Measurements from ENCODE around the gene ZKSCAN4. TPM values are rescaled to one million over a fixed set of nuclear protein-coding genes. Genes with fewer than 3 reads are reported as not detected.

The ZKSCAN4 gene
- total RNA-seq (1 to 10 TPM; 1.5 to 8.0 (median 6.0) TPM), polyA plus RNA-seq (1 to 10 TPM; 5.1 to 7.0 TPM)
- long read RNA-seq, donor 1, transcript ZKSCAN4-201 (5 exons, 2,375 nt): major isoform, 18 of 26 reads
- long read RNA-seq, donor 1, partial matches to known transcripts: 0 of 26 reads
- long read RNA-seq, donor 1, other reads (novel, unspliced or antisense): 8 of 26 reads
- long read RNA-seq, donor 2, partial matches to known transcripts: 6 of 14 reads
- long read RNA-seq, donor 2, other reads (novel, unspliced or antisense): 6 of 14 reads
- long read RNA-seq, donor 3, transcript ZKSCAN4-201 (5 exons, 2,375 nt): major isoform, 6 of 10 reads
- long read RNA-seq, donor 3, partial matches to known transcripts: 1 of 10 reads
- long read RNA-seq, donor 3, other reads (novel, unspliced or antisense): 3 of 10 reads

DNA sequence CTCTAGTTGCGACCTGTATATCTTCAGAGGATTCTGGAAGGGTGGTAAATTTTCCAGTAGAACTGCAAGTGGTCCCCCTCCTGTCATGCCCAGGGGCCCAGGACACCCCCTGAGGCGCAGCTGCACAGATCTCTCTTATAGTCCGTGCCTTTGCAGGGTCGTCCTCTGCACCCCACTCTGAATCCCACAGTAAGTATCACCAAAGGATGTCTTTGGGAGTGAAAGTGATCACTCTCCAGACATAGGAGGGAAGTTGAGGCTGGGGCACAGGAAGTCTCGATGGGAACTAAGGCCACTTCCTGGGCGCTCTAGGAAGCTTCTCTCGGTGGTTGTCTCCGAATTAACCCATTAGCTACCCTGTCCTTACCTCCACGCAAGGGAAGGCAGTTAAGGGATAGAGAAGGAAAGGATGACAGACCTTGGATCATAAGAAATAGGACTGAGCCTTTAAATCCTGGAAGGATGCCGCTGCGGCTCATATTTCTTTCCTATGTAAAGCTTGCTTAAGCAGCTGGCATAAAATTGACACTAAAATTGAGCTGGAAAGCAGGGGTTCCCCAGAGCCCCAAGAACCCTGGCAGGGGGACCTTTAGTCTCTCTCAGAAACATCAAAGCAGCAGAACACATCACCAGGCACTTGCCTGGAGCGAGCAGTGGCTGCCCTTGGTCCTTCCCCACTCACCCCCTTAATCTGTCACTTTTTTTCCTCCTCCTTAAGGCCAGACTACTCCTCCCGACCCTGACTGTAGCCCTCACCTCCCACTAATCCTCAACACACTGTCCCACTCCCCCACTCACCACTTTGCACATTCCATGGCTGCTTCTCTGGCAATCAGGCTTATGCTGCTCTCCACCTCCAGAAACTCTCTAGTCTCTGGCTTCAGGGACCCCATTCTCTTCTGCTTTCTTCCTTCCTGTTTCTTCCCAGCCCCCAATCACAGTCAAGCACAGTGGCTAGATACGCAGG is at the start of gene ZKSCAN4:
ZKSCAN4 (minus strand) TSS at position 261 of the 967 bp plus-strand sequence. CDS start 289 bp downstream, outside the sequence.
- Histone ChIP-seq H3K27me3 (no peaks in the 10 kb centered on the region), H3K4me1 (ENCODE audit: insufficient read depth) (peaks cover 8% of the 10 kb centered on the region), H3K9me3 (no peaks in the 10 kb centered on the region), H3K27ac (no peak within 1 kb of the TSS), H3K4me3 (peak within 1 kb of the TSS; percentile 74), H3K36me3 (no peaks in the 10 kb centered on the region)
- WGBS, 3 donors: 3 to 5% (median 4%) methylated on average over 14 of the region's 14 CpGs
- intact Hi-C loops (cut with DNase I): loop anchor here in 2 of 4 donors (10.0 kb wide), 1 partner anchor 103 kb away; no protein-coding TSS in a partner anchor
- DNase-seq: peak; percentile 70 to 83 (median 76)
- TF ChIP-seq EP300 (IDR thresholded peaks at IDR 0.05): no peak
- no peak for TF ChIP-seq POLR2A (IDR thresholded peaks at IDR 0.05)

GRCh38 chr6:28296520-28297060 is 44.5 kb upstream of the ZKSCAN4 start:
- intact Hi-C loops (cut with DNase I): no loop called here
- no peak for DNase-seq
- H3K27ac ChIP-seq: no peak overlapping the region
- WGBS, 3 donors: 86 to 96% (median 95%) methylated on average over 7 of the region's 7 CpGs
- no peaks in the 10 kb centered on the region for H3K27me3 ChIP-seq
- no peaks in the 10 kb centered on the region for H3K4me1 ChIP-seq (ENCODE audit: insufficient read depth)
- H3K9me3 ChIP-seq: no peaks in the 10 kb centered on the region
- H3K36me3 ChIP-seq: no peaks in the 10 kb centered on the region
- TF ChIP-seq EP300 (IDR thresholded peaks at IDR 0.05) (no peak), POLR2A (IDR thresholded peaks at IDR 0.05) (no peak)
- TF ChIP-seq, protein P1, sequence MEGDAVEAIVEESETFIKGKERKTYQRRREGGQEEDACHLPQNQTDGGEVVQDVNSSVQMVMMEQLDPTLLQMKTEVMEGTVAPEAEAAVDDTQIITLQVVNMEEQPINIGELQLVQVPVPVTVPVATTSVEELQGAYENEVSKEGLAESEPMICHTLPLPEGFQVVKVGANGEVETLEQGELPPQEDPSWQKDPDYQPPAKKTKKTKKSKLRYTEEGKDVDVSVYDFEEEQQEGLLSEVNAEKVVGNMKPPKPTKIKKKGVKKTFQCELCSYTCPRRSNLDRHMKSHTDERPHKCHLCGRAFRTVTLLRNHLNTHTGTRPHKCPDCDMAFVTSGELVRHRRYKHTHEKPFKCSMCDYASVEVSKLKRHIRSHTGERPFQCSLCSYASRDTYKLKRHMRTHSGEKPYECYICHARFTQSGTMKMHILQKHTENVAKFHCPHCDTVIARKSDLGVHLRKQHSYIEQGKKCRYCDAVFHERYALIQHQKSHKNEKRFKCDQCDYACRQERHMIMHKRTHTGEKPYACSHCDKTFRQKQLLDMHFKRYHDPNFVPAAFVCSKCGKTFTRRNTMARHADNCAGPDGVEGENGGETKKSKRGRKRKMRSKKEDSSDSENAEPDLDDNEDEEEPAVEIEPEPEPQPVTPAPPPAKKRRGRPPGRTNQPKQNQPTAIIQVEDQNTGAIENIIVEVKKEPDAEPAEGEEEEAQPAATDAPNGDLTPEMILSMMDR (IDR thresholded peaks at IDR 0.05): no peak
- H3K4me3 ChIP-seq: no peak overlapping the region

GRCh38 chr6:28295326-28295725 is 43.3 kb upstream of the ZKSCAN4 start:
- Histone ChIP-seq H3K27ac (no peak overlapping the region), H3K27me3 (no peaks in the 10 kb centered on the region), H3K4me3 (no peak overlapping the region), H3K9me3 (no peaks in the 10 kb centered on the region), H3K4me1 (ENCODE audit: insufficient read depth) (no peaks in the 10 kb centered on the region), H3K36me3 (no peaks in the 10 kb centered on the region)
- DNase-seq: no peak
- no peak for TF ChIP-seq EP300 (IDR thresholded peaks at IDR 0.05)
- no peak for TF ChIP-seq POLR2A (IDR thresholded peaks at IDR 0.05)
- TF ChIP-seq, protein P1 (IDR thresholded peaks at IDR 0.05): no peak
- intact Hi-C loops (cut with DNase I): no loop called here
- WGBS, 3 donors: 94 to 98% (median 95%) methylated on average over 5 of the region's 5 CpGs

- Histone ChIP-seq H3K36me3 (no peaks in the 10 kb centered on the region), H3K9me3 (no peaks in the 10 kb centered on the region), H3K4me1 (ENCODE audit: insufficient read depth) (no peaks in the 10 kb centered on the region), H3K27me3 (no peaks in the 10 kb centered on the region), H3K27ac (no peak overlapping the region), H3K4me3 (no peak overlapping the region)
- TF ChIP-seq EP300 (IDR thresholded peaks at IDR 0.05) (no peak), POLR2A (IDR thresholded peaks at IDR 0.05) (no peak)
- TF ChIP-seq, protein P1 (IDR thresholded peaks at IDR 0.05): no peak
- DNase-seq: no peak
- intact Hi-C loops (cut with DNase I): no loop called here
Measured at GRCh38 chr6:28291573-28291972, 39.5 kb upstream of the ZKSCAN4 start.

Data from ovary (tissue), 10 donors.